GM12865 (cell line): ENCODE measurements around the gene NAP1L1.

ENCODE experiments used
- DNase-seq: peaks from one replicate; pipeline ENCODE4 v3.0.0; 2010; ENCODE audit warnings: low read depth
- H3K4me3 ChIP-seq: 2 replicates; pipeline ENCODE4 v1.5.1; 2011; ENCODE audit warnings: mild to moderate bottlenecking, low read depth, low read length, control low read depth
- TF ChIP-seq, protein P1 (sequence below): IDR thresholded peaks from 2 replicates; pipeline ENCODE4 v1.5.1; 2011; ENCODE audit warnings: low read length, control low read depth, low read depth, inconsistent platforms; ENCODE audit not compliant: insufficient read depth; ENCODE audit errors: missing control alignments

The NAP1L1 gene

DNA sequence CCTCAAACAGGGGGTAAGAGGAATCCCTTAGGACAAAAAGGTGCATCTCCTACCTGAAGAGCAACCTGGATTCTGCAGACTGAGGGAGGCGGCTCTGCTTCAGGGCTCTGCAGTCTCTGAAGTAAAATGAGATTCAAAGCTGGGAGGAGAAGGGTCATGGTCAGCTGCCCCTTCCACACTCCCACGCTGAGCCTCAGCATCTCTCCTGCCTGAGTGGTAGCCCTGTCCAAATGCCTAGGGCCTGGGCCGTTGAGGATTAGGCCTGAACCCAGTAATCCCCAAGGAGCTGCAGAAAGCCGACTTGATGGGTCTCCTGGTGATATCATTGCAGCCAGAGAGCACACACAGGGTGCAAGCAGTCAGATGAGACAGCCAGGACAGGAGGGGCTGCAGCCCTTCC is 71.8 kb downstream of the NAP1L1 start:
- no peak for DNase-seq
- TF ChIP-seq, protein P1, sequence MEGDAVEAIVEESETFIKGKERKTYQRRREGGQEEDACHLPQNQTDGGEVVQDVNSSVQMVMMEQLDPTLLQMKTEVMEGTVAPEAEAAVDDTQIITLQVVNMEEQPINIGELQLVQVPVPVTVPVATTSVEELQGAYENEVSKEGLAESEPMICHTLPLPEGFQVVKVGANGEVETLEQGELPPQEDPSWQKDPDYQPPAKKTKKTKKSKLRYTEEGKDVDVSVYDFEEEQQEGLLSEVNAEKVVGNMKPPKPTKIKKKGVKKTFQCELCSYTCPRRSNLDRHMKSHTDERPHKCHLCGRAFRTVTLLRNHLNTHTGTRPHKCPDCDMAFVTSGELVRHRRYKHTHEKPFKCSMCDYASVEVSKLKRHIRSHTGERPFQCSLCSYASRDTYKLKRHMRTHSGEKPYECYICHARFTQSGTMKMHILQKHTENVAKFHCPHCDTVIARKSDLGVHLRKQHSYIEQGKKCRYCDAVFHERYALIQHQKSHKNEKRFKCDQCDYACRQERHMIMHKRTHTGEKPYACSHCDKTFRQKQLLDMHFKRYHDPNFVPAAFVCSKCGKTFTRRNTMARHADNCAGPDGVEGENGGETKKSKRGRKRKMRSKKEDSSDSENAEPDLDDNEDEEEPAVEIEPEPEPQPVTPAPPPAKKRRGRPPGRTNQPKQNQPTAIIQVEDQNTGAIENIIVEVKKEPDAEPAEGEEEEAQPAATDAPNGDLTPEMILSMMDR = no peak
- no peak overlapping the region for H3K4me3 ChIP-seq

DNA sequence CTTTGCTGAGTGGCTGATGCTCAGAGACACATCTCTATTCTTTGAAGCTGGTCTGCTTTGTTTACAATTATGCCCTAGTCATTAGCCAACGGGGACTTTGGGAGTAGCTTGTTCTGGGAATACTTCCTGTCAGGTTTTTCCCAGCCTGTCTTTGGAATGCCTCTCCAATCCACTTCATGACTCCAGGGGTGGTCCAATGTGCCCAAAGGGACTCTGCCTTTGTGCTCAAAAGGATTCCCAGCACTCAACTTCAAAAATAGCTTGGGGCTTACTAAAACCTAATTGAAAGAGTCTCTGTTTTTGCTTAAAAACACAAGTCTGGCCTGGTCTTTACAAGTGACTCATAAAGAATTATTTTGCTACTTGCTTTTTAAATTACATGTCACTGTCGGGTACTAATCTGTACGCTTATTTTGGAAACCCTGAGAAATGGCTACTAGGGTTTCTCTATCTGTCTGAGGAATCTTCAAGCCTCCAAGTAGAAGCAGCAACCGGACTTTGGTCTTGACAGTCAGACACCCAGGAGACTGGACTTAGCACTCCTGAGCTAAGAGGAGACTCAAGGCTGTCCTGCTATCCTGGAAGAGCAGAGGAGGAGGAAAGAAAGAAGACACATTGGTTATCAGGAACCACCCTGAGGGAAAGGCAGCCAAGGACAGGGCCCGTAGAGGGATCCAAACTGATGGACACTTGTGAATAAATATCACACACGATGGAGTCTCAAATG is 73.6 kb downstream of the NAP1L1 start:
- DNase-seq = no peak
- TF ChIP-seq, protein P1 = no peak
- H3K4me3 ChIP-seq = no peak overlapping the region

- no peak overlapping the region for H3K4me3 ChIP-seq
- no peak for DNase-seq
- TF ChIP-seq, protein P1 = no peak
Observed at GRCh38 chr12:76008428-76008827, 76.1 kb downstream of the NAP1L1 start.

DNA sequence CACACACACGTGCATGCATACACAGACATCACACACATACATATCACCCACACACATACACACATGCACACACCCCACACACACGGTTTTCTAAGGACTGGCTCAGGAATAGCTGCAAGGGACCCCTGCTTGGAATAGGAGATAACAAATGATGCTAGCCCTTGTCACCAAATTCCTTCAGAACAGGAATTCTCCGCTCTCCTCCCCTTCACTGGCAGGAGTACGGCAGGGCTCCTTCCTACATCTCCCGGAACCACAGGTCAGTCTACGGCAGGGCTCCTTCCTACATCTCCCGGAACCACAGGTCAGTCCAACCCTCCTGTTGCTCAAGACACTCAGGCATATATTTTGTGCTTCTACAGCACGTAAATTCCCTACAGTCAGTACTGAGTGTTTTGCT is 76.8 kb downstream of the NAP1L1 start:
- TF ChIP-seq, protein P1 = no peak
- DNase-seq = no peak
- H3K4me3 ChIP-seq = no peak overlapping the region

GRCh38 chr12:76006028-76006925 is 78.2 kb downstream of the NAP1L1 start:
- no peak for DNase-seq
- TF ChIP-seq, protein P1 = no peak
- H3K4me3 ChIP-seq = no peak overlapping the region

GRCh38 chr12:76003355-76003638 is 81.2 kb downstream of the NAP1L1 start:
- DNase-seq = no peak
- TF ChIP-seq, protein P1 = no peak

More at GRCh38 chr12:76003355-76003638, 81.2 kb downstream of the NAP1L1 start:
- no peak overlapping the region for H3K4me3 ChIP-seq
